ENCODE results near the gene MXD3.

The MXD3 gene

GRCh38 chr5:177353093-177353492 lies 41.4 kb upstream of the MXD3 start:
- no peak overlapping the region for H3K4me3 ChIP-seq (ENCODE audit: low read depth, low read length)
- ChIA-PET POLR2A (no interaction called here), CTCF (interaction anchor here (0.5 to 6.9 kb wide), 5 partner anchors 13 to 239 kb away, joined by 3 to 58 read pairs (median 7); no protein-coding TSS in a partner anchor)
- TF ChIP-seq CTCF (IDR thresholded peaks at IDR 0.05; ENCODE audit: insufficient read depth, low read length, missing control alignments) = no peak
- no peak for DNase-seq (ENCODE audit: low read depth, low spot score)

GRCh38 chr5:177351392-177352329 lies 40.0 kb upstream of the MXD3 start, which contains the start of gene LMAN2:
Gene LMAN2, minus strand, starts transcription at chr5:177351668. Its CDS starts 21 bp downstream, at chr5:177351647.
- ChIA-PET POLR2A (interaction anchor here (0.8 to 1.6 kb wide), 7 partner anchors 9 to 38 kb away, joined by 3 to 6 read pairs (median 3); no protein-coding TSS in a partner anchor), CTCF (interaction anchor here (0.6 to 6.9 kb wide), 17 partner anchors 10 to 237 kb away, joined by 3 to 58 read pairs (median 6); no protein-coding TSS in a partner anchor)
- TF ChIP-seq CTCF (IDR thresholded peaks at IDR 0.05; ENCODE audit: insufficient read depth, low read length, missing control alignments) = no peak
- H3K4me3 ChIP-seq (ENCODE audit: low read depth, low read length) = peak within 1 kb of the TSS; percentile 97
- DNase-seq (ENCODE audit: low read depth, low spot score) = peak; percentile 80

- DNase-seq (ENCODE audit: low read depth, low spot score) = no peak
- no peak for TF ChIP-seq CTCF (IDR thresholded peaks at IDR 0.05; ENCODE audit: insufficient read depth, low read length, missing control alignments)
- ChIA-PET POLR2A (interaction anchor here (0.7 to 1.6 kb wide), 3 partner anchors 10 to 39 kb away, joined by 3 to 4 read pairs (median 4); no protein-coding TSS in a partner anchor), CTCF (interaction anchor here (1.0 to 6.9 kb wide), 9 partner anchors 9 to 238 kb away, joined by 4 to 58 read pairs (median 11); no protein-coding TSS in a partner anchor)
- H3K4me3 ChIP-seq (ENCODE audit: low read depth, low read length) = peak overlapping the region; percentile 97
Observed at GRCh38 chr5:177350776-177351391, 39.2 kb upstream of the MXD3 start.

DNA sequence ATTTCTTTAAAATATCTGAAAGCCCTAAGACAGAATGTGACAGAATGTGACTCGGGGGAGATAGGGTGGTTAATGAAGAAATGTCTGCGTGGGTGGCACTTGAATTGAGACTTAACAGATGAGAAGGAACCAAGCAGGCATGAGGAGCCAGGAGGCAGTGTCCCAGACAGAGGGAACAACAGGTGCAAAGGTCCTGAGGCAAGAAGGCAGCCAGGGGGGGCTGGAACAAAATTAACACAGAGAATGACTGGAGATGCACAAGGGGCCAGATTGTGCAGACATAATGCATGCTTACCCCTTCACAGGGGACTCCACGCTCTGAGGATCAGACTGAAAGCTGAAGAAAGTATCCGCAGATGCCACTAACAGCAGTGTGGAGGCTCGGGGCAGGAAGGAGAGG lies 38.1 kb upstream of the MXD3 start:
- H3K4me3 ChIP-seq (ENCODE audit: low read depth, low read length) = peak overlapping the region; percentile 97
- no peak for DNase-seq (ENCODE audit: low read depth, low spot score)
- CTCF ChIA-PET = interaction anchor here (1.0 to 4.5 kb wide), 3 partner anchors 41 to 237 kb away, joined by 4 to 26 read pairs (median 21); no protein-coding TSS in a partner anchor

DNA sequence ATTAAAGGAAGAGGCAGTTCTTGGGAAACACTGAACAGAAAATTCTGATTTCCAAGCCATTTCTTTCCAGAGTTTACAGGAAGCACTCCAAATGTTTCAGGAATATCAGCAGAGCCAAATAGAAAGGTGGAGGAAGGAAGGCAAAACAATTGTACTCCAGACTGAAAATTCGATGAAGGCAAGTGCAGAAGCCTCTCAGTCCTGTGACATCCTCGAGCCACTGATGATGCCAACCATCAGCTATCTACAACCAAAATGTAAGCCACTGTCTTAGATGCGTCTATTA lies 37.6 kb upstream of the MXD3 start:
- CTCF ChIA-PET = interaction anchor here (0.6 to 4.5 kb wide), 4 partner anchors 18 to 54 kb away, joined by 3 to 26 read pairs (median 12); no protein-coding TSS in a partner anchor
- no peak for DNase-seq (ENCODE audit: low read depth, low spot score)
- no peak for TF ChIP-seq CTCF (IDR thresholded peaks at IDR 0.05; ENCODE audit: insufficient read depth, low read length, missing control alignments)
- POLR2A ChIA-PET = interaction anchor here (1.1 kb wide), 1 partner anchor 123 kb away, joined by 3 read pairs; no protein-coding TSS in a partner anchor
- no peak overlapping the region for H3K4me3 ChIP-seq (ENCODE audit: low read depth, low read length)

More for the DNA sequence above, 38.1 kb upstream of the MXD3 start:
- no peak for TF ChIP-seq CTCF (IDR thresholded peaks at IDR 0.05; ENCODE audit: insufficient read depth, low read length, missing control alignments)
- POLR2A ChIA-PET = no interaction called here

Measured in AG04449 (cell line).